ENCODE measurements around the gene GPD1.
A peak's percentile ranks its signal among the peaks of the same experiment; 100 is the strongest.

Gene GPD1

GRCh38 chr12:50086148-50086547, 17.7 kb upstream of the GPD1 start:
- Histone ChIP-seq H2BK120ac (ENCODE audit: low read depth, low read length) (no peak overlapping the region), H2BK12ac (ENCODE audit: low read length in 2 of 2) (no peak overlapping the region), H3K9ac (ENCODE audit: low read length) (peak overlapping the region; percentile 98), H4K91ac (ENCODE audit: low read length) (no peak overlapping the region), H3K79me1 (replicated peaks; ENCODE audit: low read length, poor library complexity, severe bottlenecking) (peaks cover 16% of the 10 kb centered on the region), H3K27ac (ENCODE audit: low read length, poor library complexity, severe bottlenecking) (peak overlapping the region; percentile 70), H2BK5ac (ENCODE audit: low read depth, low read length, poor library complexity, severe bottlenecking) (no peak overlapping the region), H3K4me1 (ENCODE audit: control insufficient read depth, insufficient read depth, low read depth, low read length) (peaks cover 9% of the 10 kb centered on the region), H3K14ac (ENCODE audit: low read length in 2 of 2) (no peak overlapping the region), H2AK5ac (ENCODE audit: low read length, severe bottlenecking) (no peak overlapping the region), H2AFZ (ENCODE audit: low read depth, low read length) (no peak overlapping the region), H2BK15ac (ENCODE audit: low read depth, poor library complexity, severe bottlenecking) (no peak overlapping the region), H3K36me3 (ENCODE audit: control insufficient read depth in 1 of 2, insufficient read depth in 2 of 2, low read depth in 1 of 2, low read length in 2 of 2) (peaks cover 29 to 37% of the 10 kb centered on the region in 2 experiments), H3K18ac (ENCODE audit: low read depth in 1 of 2, low read length in 2 of 2) (no peak overlapping the region), H4K8ac (ENCODE audit: low read length) (no peak overlapping the region), H3K9me3 (ENCODE audit: control insufficient read depth, low read length) (no peaks in the 10 kb centered on the region), H3K23ac (ENCODE audit: low read length in 2 of 2) (no peak overlapping the region), H3K4me3 (ENCODE audit: insufficient read depth in 1 of 2, low read depth in 1 of 2, low read length in 2 of 2) (peak overlapping the region in 1 of 2 experiments; percentile 85), H3K27me3 (ENCODE audit: control insufficient read depth in 1 of 2, insufficient read depth in 1 of 2, low read length in 2 of 2) (no peaks in the 10 kb centered on the region), H3K4me2 (ENCODE audit: low read length, poor library complexity, severe bottlenecking) (peak overlapping the region; percentile 75), H3K4ac (ENCODE audit: low read depth in 1 of 2, low read length in 2 of 2) (no peak overlapping the region)
- no peak for DNase-seq
- 92% methylated on average over 5 of the region's 5 CpGs for WGBS

- no peak overlapping the region for H2AK5ac ChIP-seq (ENCODE audit: low read length, severe bottlenecking)
- no peak overlapping the region for H3K14ac ChIP-seq (ENCODE audit: low read length in 2 of 2)
- H2BK15ac ChIP-seq (ENCODE audit: low read depth, poor library complexity, severe bottlenecking): no peak overlapping the region
- no peak overlapping the region for H4K91ac ChIP-seq (ENCODE audit: low read length)
- no peaks in the 10 kb centered on the region for H3K9me3 ChIP-seq (ENCODE audit: control insufficient read depth, low read length)
- no peak overlapping the region for H3K4me2 ChIP-seq (ENCODE audit: low read length, poor library complexity, severe bottlenecking)
- H3K9ac ChIP-seq (ENCODE audit: low read length): peak overlapping the region; percentile 98
- H2BK120ac ChIP-seq (ENCODE audit: low read depth, low read length): no peak overlapping the region
- H3K4me3 ChIP-seq (ENCODE audit: insufficient read depth in 1 of 2, low read depth in 1 of 2, low read length in 2 of 2): no peak overlapping the region
- no peak overlapping the region for H2BK12ac ChIP-seq (ENCODE audit: low read length in 2 of 2)
- H4K8ac ChIP-seq (ENCODE audit: low read length): no peak overlapping the region
- peaks cover 35 to 47% of the 10 kb centered on the region in 2 experiments for H3K36me3 ChIP-seq (ENCODE audit: control insufficient read depth in 1 of 2, insufficient read depth in 2 of 2, low read depth in 1 of 2, low read length in 2 of 2)
- peaks cover 9% of the 10 kb centered on the region for H3K4me1 ChIP-seq (ENCODE audit: control insufficient read depth, insufficient read depth, low read depth, low read length)
- peaks cover 18% of the 10 kb centered on the region for H3K79me1 ChIP-seq (replicated peaks; ENCODE audit: low read length, poor library complexity, severe bottlenecking)
- H3K27ac ChIP-seq (ENCODE audit: low read length, poor library complexity, severe bottlenecking): peak overlapping the region; percentile 10
- no peak overlapping the region for H3K18ac ChIP-seq (ENCODE audit: low read depth in 1 of 2, low read length in 2 of 2)
- no peak overlapping the region for H2AFZ ChIP-seq (ENCODE audit: low read depth, low read length)
- 97% methylated on average over 9 of the region's 9 CpGs for WGBS
- no peak overlapping the region for H3K23ac ChIP-seq (ENCODE audit: low read length in 2 of 2)
- DNase-seq: no peak
- no peak overlapping the region for H3K4ac ChIP-seq (ENCODE audit: low read depth in 1 of 2, low read length in 2 of 2)
- H3K27me3 ChIP-seq (ENCODE audit: control insufficient read depth in 1 of 2, insufficient read depth in 1 of 2, low read length in 2 of 2): no peaks in the 10 kb centered on the region
- H2BK5ac ChIP-seq (ENCODE audit: low read depth, low read length, poor library complexity, severe bottlenecking): no peak overlapping the region
Measured at GRCh38 chr12:50087151-50087550, 16.7 kb upstream of the GPD1 start.

DNA sequence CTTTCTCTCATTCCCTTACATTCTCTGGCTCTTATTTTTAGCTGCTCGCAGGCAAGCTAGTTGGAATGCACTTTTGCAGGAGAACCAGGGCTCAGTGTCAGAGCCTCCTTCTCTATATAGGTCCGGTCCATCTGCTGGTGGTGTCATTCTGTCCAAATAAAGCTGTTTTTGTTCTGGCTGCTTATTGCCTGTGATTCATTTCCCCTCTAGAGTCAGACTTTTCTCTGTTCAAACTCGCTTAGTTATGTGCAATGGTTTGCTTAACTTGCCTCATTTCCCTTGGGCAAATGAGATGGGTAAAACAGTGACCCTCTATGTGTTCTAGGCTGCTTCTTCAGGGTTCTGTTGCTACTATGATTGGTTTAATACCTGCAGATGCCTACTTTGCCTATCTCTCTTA, 15.8 kb upstream of the GPD1 start:
- H2BK5ac ChIP-seq (ENCODE audit: low read depth, low read length, poor library complexity, severe bottlenecking): no peak overlapping the region
- H2BK120ac ChIP-seq (ENCODE audit: low read depth, low read length): no peak overlapping the region
- peaks cover 40 to 53% of the 10 kb centered on the region in 2 experiments for H3K36me3 ChIP-seq (ENCODE audit: control insufficient read depth in 1 of 2, insufficient read depth in 2 of 2, low read depth in 1 of 2, low read length in 2 of 2)
- H2BK12ac ChIP-seq (ENCODE audit: low read length in 2 of 2): no peak overlapping the region
- peak overlapping the region in 1 of 2 experiments; percentile 48 for H3K4me3 ChIP-seq (ENCODE audit: insufficient read depth in 1 of 2, low read depth in 1 of 2, low read length in 2 of 2)
- H3K79me1 ChIP-seq (replicated peaks; ENCODE audit: low read length, poor library complexity, severe bottlenecking): peaks cover 18% of the 10 kb centered on the region
- H4K8ac ChIP-seq (ENCODE audit: low read length): no peak overlapping the region
- no peak overlapping the region for H4K91ac ChIP-seq (ENCODE audit: low read length)
- DNase-seq: peak; percentile 54
- no peaks in the 10 kb centered on the region for H3K27me3 ChIP-seq (ENCODE audit: control insufficient read depth in 1 of 2, insufficient read depth in 1 of 2, low read length in 2 of 2)
- H3K9me3 ChIP-seq (ENCODE audit: control insufficient read depth, low read length): no peaks in the 10 kb centered on the region
- no peak overlapping the region for H3K23ac ChIP-seq (ENCODE audit: low read length in 2 of 2)
- H2AK5ac ChIP-seq (ENCODE audit: low read length, severe bottlenecking): no peak overlapping the region
- H3K14ac ChIP-seq (ENCODE audit: low read length in 2 of 2): no peak overlapping the region
- peaks cover 9% of the 10 kb centered on the region for H3K4me1 ChIP-seq (ENCODE audit: control insufficient read depth, insufficient read depth, low read depth, low read length)
- no peak overlapping the region for H3K4me2 ChIP-seq (ENCODE audit: low read length, poor library complexity, severe bottlenecking)
- peak overlapping the region; percentile 98 for H3K9ac ChIP-seq (ENCODE audit: low read length)
- H3K27ac ChIP-seq (ENCODE audit: low read length, poor library complexity, severe bottlenecking): peak overlapping the region; percentile 10
- H2BK15ac ChIP-seq (ENCODE audit: low read depth, poor library complexity, severe bottlenecking): no peak overlapping the region
- no peak overlapping the region for H3K18ac ChIP-seq (ENCODE audit: low read depth in 1 of 2, low read length in 2 of 2)
- WGBS: 34% methylated on average over 3 of the region's 3 CpGs
- no peak overlapping the region for H3K4ac ChIP-seq (ENCODE audit: low read depth in 1 of 2, low read length in 2 of 2)
- no peak overlapping the region for H2AFZ ChIP-seq (ENCODE audit: low read depth, low read length)

DNA sequence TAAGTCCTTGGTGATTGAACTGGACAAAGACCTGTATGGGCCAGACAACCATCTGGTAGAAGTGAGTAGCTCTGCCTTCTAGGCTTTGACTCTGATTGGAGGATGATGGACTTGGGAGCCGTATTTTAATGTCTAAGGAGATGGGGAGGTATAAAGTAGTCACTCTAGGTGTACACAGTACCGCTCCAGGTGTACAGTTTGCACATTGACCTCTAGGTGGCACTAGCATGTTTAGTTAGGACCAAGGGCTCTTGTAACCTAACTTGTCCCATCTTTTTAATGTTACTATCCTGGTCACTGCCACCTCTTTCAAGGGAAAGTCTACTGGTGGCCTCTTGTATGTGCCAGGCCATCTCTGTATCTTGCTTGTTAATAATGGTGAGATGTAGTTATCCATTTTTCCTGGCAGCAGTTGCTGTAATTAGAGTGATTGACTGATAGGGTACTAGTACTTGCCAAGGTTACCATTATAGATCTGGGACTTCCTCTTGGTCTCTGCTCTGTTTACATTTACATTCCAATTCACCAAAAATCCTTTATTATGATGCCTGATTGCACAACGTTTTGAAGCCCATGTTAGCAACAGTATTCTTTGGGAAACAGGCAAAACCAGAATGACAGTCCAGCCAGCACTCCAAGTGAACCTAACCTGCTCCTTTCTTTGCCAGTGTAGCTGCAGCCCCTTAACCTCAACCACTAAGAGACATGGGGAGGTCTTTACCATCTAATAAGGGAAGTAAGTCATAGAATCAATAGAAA, 15.1 kb upstream of the GPD1 start:
- no peaks in the 10 kb centered on the region for H3K27me3 ChIP-seq (ENCODE audit: control insufficient read depth in 1 of 2, insufficient read depth in 1 of 2, low read length in 2 of 2)
- no peak overlapping the region for H2BK5ac ChIP-seq (ENCODE audit: low read depth, low read length, poor library complexity, severe bottlenecking)
- whole genome bisulfite sequencing: 56% methylated on average over 3 of the region's 3 CpGs

More for the DNA sequence above, 15.1 kb upstream of the GPD1 start:
- Histone ChIP-seq H2AK5ac (ENCODE audit: low read length, severe bottlenecking) (no peak overlapping the region), H2BK120ac (ENCODE audit: low read depth, low read length) (no peak overlapping the region), H3K18ac (ENCODE audit: low read depth in 1 of 2, low read length in 2 of 2) (no peak overlapping the region), H3K79me1 (replicated peaks; ENCODE audit: low read length, poor library complexity, severe bottlenecking) (peaks cover 19% of the 10 kb centered on the region), H4K91ac (ENCODE audit: low read length) (no peak overlapping the region), H3K27ac (ENCODE audit: low read length, poor library complexity, severe bottlenecking) (no peak overlapping the region), H4K8ac (ENCODE audit: low read length) (no peak overlapping the region), H3K23ac (ENCODE audit: low read length in 2 of 2) (no peak overlapping the region), H2BK15ac (ENCODE audit: low read depth, poor library complexity, severe bottlenecking) (no peak overlapping the region), H3K4me2 (ENCODE audit: low read length, poor library complexity, severe bottlenecking) (no peak overlapping the region), H3K4me1 (ENCODE audit: control insufficient read depth, insufficient read depth, low read depth, low read length) (peaks cover 9% of the 10 kb centered on the region), H2AFZ (ENCODE audit: low read depth, low read length) (no peak overlapping the region), H3K9me3 (ENCODE audit: control insufficient read depth, low read length) (no peaks in the 10 kb centered on the region), H3K14ac (ENCODE audit: low read length in 2 of 2) (no peak overlapping the region), H2BK12ac (ENCODE audit: low read length in 2 of 2) (no peak overlapping the region), H3K9ac (ENCODE audit: low read length) (peak overlapping the region; percentile 75), H3K4me3 (ENCODE audit: insufficient read depth in 1 of 2, low read depth in 1 of 2, low read length in 2 of 2) (peak overlapping the region in 1 of 2 experiments; percentile 48), H3K36me3 (ENCODE audit: control insufficient read depth in 1 of 2, insufficient read depth in 2 of 2, low read depth in 1 of 2, low read length in 2 of 2) (peaks cover 48 to 61% of the 10 kb centered on the region in 2 experiments), H3K4ac (ENCODE audit: low read depth in 1 of 2, low read length in 2 of 2) (no peak overlapping the region)
- DNase-seq: peak; percentile 68

All from mesenchymal stem cell (in vitro differentiated cells and primary cell).